ENCODE results near the gene TARM1. TPM values are rescaled to one million over a fixed set of nuclear protein-coding genes. Genes with fewer than 3 reads are reported as not detected.

Gene TARM1
- total RNA-seq, 3 donors from 2014 or later (not counting 1 experiment from before 2014, with no cell fraction given): not detected

DNA sequence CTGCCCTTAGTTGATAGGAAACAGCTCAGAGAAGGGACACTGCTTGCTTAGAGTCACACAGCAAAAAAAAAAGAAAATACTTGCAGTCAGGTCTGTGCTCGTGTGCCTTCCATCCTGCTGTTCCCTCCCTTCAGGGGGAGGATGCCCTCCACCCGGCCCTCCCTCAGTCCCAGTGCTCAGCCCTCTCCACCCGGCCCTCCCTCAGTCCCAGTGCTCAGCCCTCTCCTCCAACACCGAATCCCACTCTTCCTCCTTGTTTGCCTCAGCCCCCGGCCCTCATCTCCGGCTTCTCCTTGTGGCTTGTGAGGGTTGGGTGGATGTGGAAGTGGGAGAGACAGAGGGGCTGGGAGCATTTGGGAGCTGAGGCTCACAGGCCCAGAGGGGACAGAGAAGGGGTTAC lies 28.5 kb upstream of the TARM1 start:
- no peak for DNase-seq

DNA sequence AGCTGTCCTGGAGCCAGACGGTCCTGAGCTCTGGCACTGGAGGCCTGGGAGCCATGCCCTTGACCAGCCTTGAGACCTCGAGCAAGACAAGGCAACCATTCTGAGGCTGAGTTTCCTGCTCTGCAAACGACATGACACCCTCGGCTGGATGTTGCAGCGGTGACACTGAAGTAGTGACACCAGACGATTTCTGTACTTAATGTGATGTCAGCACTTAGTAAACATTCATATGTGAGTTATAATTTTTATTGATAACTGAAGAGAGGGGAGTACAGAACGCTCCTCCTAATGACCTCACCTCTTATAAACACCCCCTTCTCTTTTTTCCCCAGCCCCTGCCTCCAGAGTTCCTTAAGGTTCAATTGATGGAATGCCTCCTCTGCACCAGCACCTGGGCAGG lies 27.3 kb upstream of the TARM1 start:
- Mint-ChIP-seq H3K27ac (no peak overlapping the region), H3K36me3 (no peaks in the 10 kb centered on the region), H3K4me1 (peaks cover 5 to 17% of the 10 kb centered on the region in 2 donors), H3K27me3 (ENCODE audit: low read depth in 2 of 2) (no peaks in the 10 kb centered on the region), H3K9me3 (no peaks in the 10 kb centered on the region), H3K4me3 (no peak overlapping the region)
- Histone ChIP-seq H3K9me3 (ENCODE audit: control insufficient read depth, insufficient read depth, low read length) (no peaks in the 10 kb centered on the region), H3K4me1 (ENCODE audit: control insufficient read depth, insufficient read depth, low read length) (peaks cover 2% of the 10 kb centered on the region), H3K36me3 (ENCODE audit: control insufficient read depth, insufficient read depth, low read length) (peaks cover 46% of the 10 kb centered on the region), H3K27ac (ENCODE audit: low read length) (no peak overlapping the region), H3K27me3 (ENCODE audit: control insufficient read depth, insufficient read depth, low read length) (no peaks in the 10 kb centered on the region), H3K4me3 (ENCODE audit: low read length) (no peak overlapping the region)
- DNase-seq: no peak
- ATAC-seq: no peak
- TF ChIP-seq, protein P1, sequence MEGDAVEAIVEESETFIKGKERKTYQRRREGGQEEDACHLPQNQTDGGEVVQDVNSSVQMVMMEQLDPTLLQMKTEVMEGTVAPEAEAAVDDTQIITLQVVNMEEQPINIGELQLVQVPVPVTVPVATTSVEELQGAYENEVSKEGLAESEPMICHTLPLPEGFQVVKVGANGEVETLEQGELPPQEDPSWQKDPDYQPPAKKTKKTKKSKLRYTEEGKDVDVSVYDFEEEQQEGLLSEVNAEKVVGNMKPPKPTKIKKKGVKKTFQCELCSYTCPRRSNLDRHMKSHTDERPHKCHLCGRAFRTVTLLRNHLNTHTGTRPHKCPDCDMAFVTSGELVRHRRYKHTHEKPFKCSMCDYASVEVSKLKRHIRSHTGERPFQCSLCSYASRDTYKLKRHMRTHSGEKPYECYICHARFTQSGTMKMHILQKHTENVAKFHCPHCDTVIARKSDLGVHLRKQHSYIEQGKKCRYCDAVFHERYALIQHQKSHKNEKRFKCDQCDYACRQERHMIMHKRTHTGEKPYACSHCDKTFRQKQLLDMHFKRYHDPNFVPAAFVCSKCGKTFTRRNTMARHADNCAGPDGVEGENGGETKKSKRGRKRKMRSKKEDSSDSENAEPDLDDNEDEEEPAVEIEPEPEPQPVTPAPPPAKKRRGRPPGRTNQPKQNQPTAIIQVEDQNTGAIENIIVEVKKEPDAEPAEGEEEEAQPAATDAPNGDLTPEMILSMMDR (IDR thresholded peaks at IDR 0.05): no peak
- intact Hi-C loops (cut with micrococcal nuclease): no loop called here
- WGBS (ENCODE audit: insufficient coverage): 89% methylated on average over 6 of the region's 7 CpGs

More for the DNA sequence above, 28.5 kb upstream of the TARM1 start:
- H3K36me3 Mint-ChIP-seq: no peaks in the 10 kb centered on the region
- intact Hi-C loops (cut with micrococcal nuclease): no loop called here
- H3K27me3 Mint-ChIP-seq (ENCODE audit: low read depth in 2 of 2): no peaks in the 10 kb centered on the region
- no peak overlapping the region for H3K27ac Mint-ChIP-seq
- peaks cover 9% of the 10 kb centered on the region for H3K4me1 ChIP-seq (ENCODE audit: control insufficient read depth, insufficient read depth, low read length)
- H3K4me3 Mint-ChIP-seq: no peak overlapping the region
- no peaks in the 10 kb centered on the region for H3K9me3 ChIP-seq (ENCODE audit: control insufficient read depth, insufficient read depth, low read length)
- no peaks in the 10 kb centered on the region for H3K27me3 ChIP-seq (ENCODE audit: control insufficient read depth, insufficient read depth, low read length)
- H3K4me1 Mint-ChIP-seq: peaks cover 15 to 26% of the 10 kb centered on the region in 2 donors
- peaks cover 46% of the 10 kb centered on the region for H3K36me3 ChIP-seq (ENCODE audit: control insufficient read depth, insufficient read depth, low read length)
- TF ChIP-seq, protein P1 (IDR thresholded peaks at IDR 0.05): no peak
- no peak overlapping the region for H3K4me3 ChIP-seq (ENCODE audit: low read length)
- 93% methylated on average over 5 of the region's 6 CpGs for WGBS (ENCODE audit: insufficient coverage)
- H3K27ac ChIP-seq (ENCODE audit: low read length): no peak overlapping the region
- no peak for ATAC-seq
- H3K9me3 Mint-ChIP-seq: no peaks in the 10 kb centered on the region

DNA sequence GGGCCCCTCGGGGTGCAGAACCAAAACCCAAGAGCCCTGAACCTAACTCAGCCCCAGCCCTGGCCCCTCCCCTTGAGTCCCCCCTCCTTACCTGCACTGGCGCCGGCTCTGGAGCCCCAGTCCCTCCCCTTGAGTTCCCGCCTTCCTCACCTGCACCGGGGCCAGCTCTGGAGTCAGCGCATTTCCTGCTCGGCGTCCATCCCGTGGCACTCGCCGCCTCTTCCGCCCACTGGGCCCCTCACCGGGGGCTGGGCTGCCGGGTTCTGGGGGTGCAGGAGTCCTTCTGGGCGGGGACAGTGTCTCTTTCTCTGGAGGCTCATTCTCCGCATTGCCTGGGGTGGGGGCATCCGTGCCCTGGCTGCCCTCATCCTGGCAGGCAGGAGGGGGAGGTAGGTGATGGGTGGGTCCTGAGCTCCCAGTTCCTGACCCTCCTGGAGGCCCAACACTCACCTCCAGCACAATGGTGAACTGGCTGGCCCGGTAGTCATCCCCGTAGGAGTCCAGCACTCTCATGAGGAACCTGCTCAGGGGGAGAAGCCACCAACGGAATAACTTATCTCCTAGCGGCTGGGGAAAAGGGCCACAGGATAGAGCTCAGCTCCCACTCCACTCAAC lies 26.8 kb upstream of the TARM1 start:
- no peaks in the 10 kb centered on the region for H3K36me3 Mint-ChIP-seq
- no peak overlapping the region for H3K4me3 ChIP-seq (ENCODE audit: low read length)
- DNase-seq (no peak), ATAC-seq (no peak)
- peaks cover 7% of the 10 kb centered on the region for H3K4me1 ChIP-seq (ENCODE audit: control insufficient read depth, insufficient read depth, low read length)
- no peaks in the 10 kb centered on the region for H3K27me3 Mint-ChIP-seq (ENCODE audit: low read depth in 2 of 2)
- H3K36me3 ChIP-seq (ENCODE audit: control insufficient read depth, insufficient read depth, low read length): peaks cover 46% of the 10 kb centered on the region
- 96% methylated on average over 21 of the region's 21 CpGs for WGBS (ENCODE audit: insufficient coverage)
- TF ChIP-seq, protein P1 (IDR thresholded peaks at IDR 0.05): no peak
- H3K9me3 ChIP-seq (ENCODE audit: control insufficient read depth, insufficient read depth, low read length): no peaks in the 10 kb centered on the region
- H3K27ac Mint-ChIP-seq: no peak overlapping the region
- no peak overlapping the region for H3K4me3 Mint-ChIP-seq
- intact Hi-C loops (cut with micrococcal nuclease): no loop called here
- H3K4me1 Mint-ChIP-seq: peaks cover 10 to 22% of the 10 kb centered on the region in 2 donors
- H3K27ac ChIP-seq (ENCODE audit: low read length): no peak overlapping the region
- no peaks in the 10 kb centered on the region for H3K27me3 ChIP-seq (ENCODE audit: control insufficient read depth, insufficient read depth, low read length)
- no peaks in the 10 kb centered on the region for H3K9me3 Mint-ChIP-seq

DNA sequence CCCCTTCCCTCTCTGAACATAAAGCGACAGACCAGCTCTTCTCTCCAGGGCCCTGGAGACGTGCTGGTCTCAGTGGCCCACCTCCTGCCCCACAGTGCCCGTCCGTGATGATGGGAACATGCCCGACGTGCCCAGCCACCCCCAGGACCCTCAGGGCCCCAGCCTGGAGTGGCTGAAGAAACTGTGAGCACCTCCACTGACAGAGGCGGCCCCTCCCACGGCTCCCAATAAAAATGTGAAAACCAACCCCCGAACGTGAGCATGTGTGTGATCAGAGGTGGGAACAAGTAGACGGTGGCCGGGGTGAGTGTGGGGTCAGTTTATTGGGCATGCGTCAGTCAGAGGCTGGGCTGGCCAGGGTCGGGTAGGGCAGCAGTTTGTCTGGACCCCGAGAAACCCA lies 25.6 kb upstream of the TARM1 start:
- Histone ChIP-seq H3K27ac (ENCODE audit: low read length) (no peak overlapping the region), H3K9me3 (ENCODE audit: control insufficient read depth, insufficient read depth, low read length) (no peaks in the 10 kb centered on the region), H3K4me3 (ENCODE audit: low read length) (no peak overlapping the region), H3K36me3 (ENCODE audit: control insufficient read depth, insufficient read depth, low read length) (peaks cover 46% of the 10 kb centered on the region), H3K4me1 (ENCODE audit: control insufficient read depth, insufficient read depth, low read length) (peaks cover 14% of the 10 kb centered on the region), H3K27me3 (ENCODE audit: control insufficient read depth, insufficient read depth, low read length) (no peaks in the 10 kb centered on the region)
- intact Hi-C loops (cut with micrococcal nuclease): no loop called here
- WGBS (ENCODE audit: insufficient coverage): 97% methylated on average over 15 of the region's 15 CpGs
- H3K36me3 Mint-ChIP-seq: no peaks in the 10 kb centered on the region
- H3K27ac Mint-ChIP-seq: no peak overlapping the region
- no peaks in the 10 kb centered on the region for H3K27me3 Mint-ChIP-seq (ENCODE audit: low read depth in 2 of 2)
- TF ChIP-seq, protein P1 (IDR thresholded peaks at IDR 0.05): no peak
- ATAC-seq (no peak), DNase-seq (no peak)
- no peak overlapping the region for H3K4me3 Mint-ChIP-seq
- no peaks in the 10 kb centered on the region for H3K9me3 Mint-ChIP-seq
- peaks cover 17 to 30% of the 10 kb centered on the region in 2 donors for H3K4me1 Mint-ChIP-seq

All from natural killer cell (primary cell).